HG02852 (cell line): ENCODE measurements around the gene PAIP1.
"Not testable (repeated sequence)": the region's sequence is repeated elsewhere in the genome, so short reads cannot be mapped to it uniquely, and the experiment has no call there.

Experiments
- ATAC-seq: cut with Tn5 transposase; IDR thresholded peaks from one replicate; pipeline ENCODE4 v1.9.1; 2021; ENCODE audit warnings: mild to moderate bottlenecking, moderate library complexity; ENCODE audit not compliant: unreplicated experiment

Gene PAIP1

GRCh38 chr5:43523662-43524072 is 33.2 kb downstream of the PAIP1 start:
- ATAC-seq, result no peak

GRCh38 chr5:43520615-43521014 is 36.3 kb downstream of the PAIP1 start:
- ATAC-seq, result no peak

GRCh38 chr5:43515678-43516048 is 41.2 kb downstream of the PAIP1 start:
- ATAC-seq, result no peak

DNA sequence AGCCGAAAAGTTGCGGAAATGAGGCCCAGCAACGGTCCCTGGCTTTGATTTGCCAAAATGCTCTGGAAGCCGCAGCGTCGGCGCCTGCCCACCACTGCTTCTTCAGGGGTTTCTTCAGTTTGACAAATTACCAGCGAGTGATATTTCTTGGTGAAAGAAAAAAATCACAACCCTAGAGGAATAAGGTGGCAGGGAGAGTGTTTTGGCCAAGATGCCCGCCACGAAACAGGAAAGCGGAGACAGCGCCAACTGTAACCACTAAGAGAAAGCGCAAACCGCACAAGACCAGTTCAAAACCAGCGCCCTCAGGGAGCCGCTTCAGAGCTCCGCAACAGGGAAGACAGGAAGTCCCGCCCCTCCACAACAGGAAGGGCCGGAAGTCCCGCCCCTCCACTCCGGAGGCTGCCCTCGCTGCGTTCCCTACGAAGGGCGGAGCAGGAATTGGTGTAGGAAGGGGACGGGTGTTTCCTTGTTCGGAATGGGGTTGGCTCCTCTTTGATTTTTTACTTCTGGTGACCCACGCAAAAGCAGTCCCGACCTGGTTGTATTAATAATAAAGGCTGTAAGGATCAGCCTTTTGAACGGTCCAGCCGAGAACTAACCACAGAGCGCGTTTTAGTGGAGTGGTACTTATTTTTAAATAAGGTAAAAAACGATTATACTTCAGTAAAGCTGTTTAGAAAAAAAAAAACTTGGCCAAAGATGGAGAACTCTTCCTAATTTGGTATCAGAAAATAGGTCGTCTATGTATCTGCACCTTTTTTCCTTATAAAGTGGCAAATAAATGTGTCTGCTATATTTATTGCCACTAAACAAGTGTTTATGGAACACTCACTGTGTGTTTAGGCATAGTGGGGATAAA is 41.8 kb downstream of the PAIP1 start, which contains the start of gene C5orf34:
Gene C5orf34, minus strand, starts transcription at position 333 of the 862 bp plus-strand sequence. CDS start 5,809 bp downstream, outside the sequence.
- peak; percentile 99 for ATAC-seq

- peak; percentile 21 for ATAC-seq
These were observed 42.4 kb downstream of the PAIP1 start for GRCh38 chr5:43514471-43514815.

DNA sequence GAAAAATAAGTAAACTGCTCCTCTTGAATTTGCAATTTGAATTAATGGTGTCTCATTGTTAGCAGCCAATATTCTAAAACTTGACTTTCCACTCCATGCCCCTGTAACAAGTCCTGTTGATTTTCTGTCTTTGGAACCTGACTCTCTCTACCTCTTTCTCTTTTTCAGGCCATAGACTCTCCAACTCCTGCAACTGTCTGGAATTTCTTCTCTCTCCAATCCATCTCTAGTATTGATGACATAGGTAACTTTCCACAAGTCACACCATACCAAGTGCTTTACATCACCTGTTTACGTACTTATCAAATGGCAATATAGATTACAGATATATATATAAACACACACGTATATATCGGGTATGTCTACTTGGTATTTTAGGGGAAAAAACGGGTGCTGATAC is 42.9 kb downstream of the PAIP1 start:
- no peak for ATAC-seq

DNA sequence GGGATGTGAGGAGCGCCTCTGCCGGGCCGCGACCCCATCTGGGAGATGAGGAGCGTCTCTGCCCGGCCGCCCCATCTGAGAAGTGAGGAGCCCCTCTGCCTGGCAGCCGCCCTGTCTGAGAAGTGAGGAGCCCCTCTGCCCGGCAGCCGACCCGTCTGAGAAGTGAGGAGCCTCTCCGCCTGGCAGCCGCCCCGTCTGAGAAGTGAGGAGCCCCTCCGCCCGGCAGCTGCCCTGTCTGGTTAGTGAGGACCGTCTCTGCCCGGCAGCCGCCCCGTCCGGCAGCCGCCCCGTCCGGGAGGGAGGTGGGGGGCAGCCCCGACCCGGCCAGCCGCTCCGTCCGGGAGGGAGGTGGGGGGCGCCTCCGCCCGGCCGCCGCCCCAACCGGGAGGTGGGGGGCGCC is 45.8 kb downstream of the PAIP1 start:
- not testable (repeated sequence) for ATAC-seq

DNA sequence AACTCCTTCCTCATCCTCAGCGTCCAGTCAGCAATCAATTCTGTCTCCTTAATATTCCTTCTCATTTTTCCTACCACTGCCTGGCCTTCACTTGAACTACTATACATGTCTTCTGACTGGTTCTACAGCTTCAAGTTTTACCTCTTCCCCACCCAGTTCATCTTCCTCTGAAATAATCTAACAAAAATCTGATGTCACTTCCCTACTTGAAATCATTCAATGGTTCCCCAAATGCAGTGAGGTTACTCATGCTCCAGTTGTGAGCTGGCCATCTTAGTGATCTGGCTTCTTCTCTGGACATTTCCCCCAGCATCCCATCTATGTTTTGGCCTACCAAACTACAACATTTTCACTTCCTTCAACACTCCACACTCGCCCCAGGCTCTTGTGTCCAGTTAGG is 58.3 kb downstream of the PAIP1 start:
- no peak for ATAC-seq

GRCh38 chr5:43497311-43498104 is 59.4 kb downstream of the PAIP1 start:
- no peak for ATAC-seq

DNA sequence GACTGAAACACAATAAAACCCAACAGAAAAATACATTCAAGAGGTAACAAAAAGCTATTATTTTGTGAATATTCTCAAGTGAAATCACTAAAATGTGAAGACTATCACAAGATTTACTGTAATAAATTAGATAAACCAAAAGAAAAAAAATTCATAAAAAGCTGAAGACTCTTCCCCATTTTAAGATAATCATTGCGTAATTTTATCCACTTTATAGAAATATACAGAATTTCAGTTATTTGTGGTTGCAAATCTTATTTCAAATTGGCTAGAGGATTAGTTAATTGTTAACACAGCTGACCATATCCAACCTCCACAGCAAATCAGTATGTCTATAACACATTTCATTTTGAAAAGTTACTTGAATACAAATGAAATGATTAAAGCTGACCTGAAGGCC is 65.6 kb downstream of the PAIP1 start:
- no peak for ATAC-seq

GRCh38 chr5:43486353-43486752 is 70.5 kb downstream of the PAIP1 start:
- ATAC-seq, result no peak

GRCh38 chr5:43485406-43485805 is 71.5 kb downstream of the PAIP1 start:
- no peak for ATAC-seq

- peak; percentile 65 for ATAC-seq
These were observed 72.6 kb downstream of the PAIP1 start for GRCh38 chr5:43484106-43484849.

- peak; percentile 91 for ATAC-seq
These were observed 73.4 kb downstream of the PAIP1 start, which contains the start of gene TMEM267 for GRCh38 chr5:43483298-43484105. TSS of gene TMEM267 (minus strand) at chr5:43483865. CDS start at chr5:43453969, 29,896 bp downstream.

GRCh38 chr5:43482490-43483297 is 74.2 kb downstream of the PAIP1 start:
- ATAC-seq, result no peak
